ENCODE results near the gene MYO1E.

GRCh38 chr15:59407946-59408345 lies 35.3 kb upstream of the MYO1E start:
- TF ChIP-seq POLR2AphosphoS5 (IDR thresholded peaks at IDR 0.05; ENCODE audit: low read depth, low read length) (no peak), SUZ12 (IDR thresholded peaks at IDR 0.05; ENCODE audit: low read length) (no peak), CTCF (IDR thresholded peaks at IDR 0.05; ENCODE audit: control extremely low read depth in 1 of 3, insufficient read depth in 1 of 3, low read depth in 1 of 3, low read length in 3 of 3) (no peak), SP4 (IDR thresholded peaks at IDR 0.05; ENCODE audit: low read length) (no peak), EP300 (IDR thresholded peaks at IDR 0.05; ENCODE audit: borderline replicate concordance in 1 of 2, low read depth in 2 of 2, low read length in 2 of 2) (no peak), ATF3 (IDR thresholded peaks at IDR 0.05; ENCODE audit: insufficient read depth, low read depth, low read length) (no peak), SAP30 (IDR thresholded peaks at IDR 0.05; ENCODE audit: insufficient read depth, insufficient replicate concordance, low read length) (no peak), RAD21 (IDR thresholded peaks at IDR 0.05 in 1 of 2, conservative IDR thresholded peaks at IDR 0.05 in 1 of 2; ENCODE audit: low read depth in 2 of 2, low read length in 2 of 2) (no peak)
